Measurements from ENCODE around the gene PLVAP. TPM values are rescaled to one million over a fixed set of nuclear protein-coding genes. Genes with fewer than 3 reads are reported as not detected.

The PLVAP gene
- total and polyA plus RNA-seq, 2 experiments from 2014 or later: not detected

GRCh38 chr19:17328517-17329365 lies 48.4 kb downstream of the PLVAP start (continued):
- TF ChIP-seq ZNF462 (CRISPR knock-in tag; IDR thresholded peaks at IDR 0.05) (no peak), REST (IDR thresholded peaks at IDR 0.05; ENCODE audit: unreplicated experiment) (no peak), ZNF114 (CRISPR knock-in tag; IDR thresholded peaks at IDR 0.05) (no peak), POLR2AphosphoS5 (IDR thresholded peaks at IDR 0.05; ENCODE audit: low read depth) (0 out of 2 replicates have a peak, but pooled peaks have one; percentile 35), EZH2 (IDR thresholded peaks at IDR 0.05; ENCODE audit: low read depth, unreplicated experiment) (no peak), CTCF (conservative IDR thresholded peaks at IDR 0.05; ENCODE audit: low read depth in 2 of 2) (peak in 1 of 2 experiments; percentile 46; a peak in 2 of 4 replicates), STAT1 (IDR thresholded peaks at IDR 0.05; ENCODE audit: unreplicated experiment) (no peak), EZH2phosphoT487 (IDR thresholded peaks at IDR 0.05; ENCODE audit: unreplicated experiment) (no peak), NANOG (IDR thresholded peaks at IDR 0.05; ENCODE audit: borderline replicate concordance) (no peak), ZNF331 (CRISPR knock-in tag; IDR thresholded peaks at IDR 0.05; ENCODE audit: low read depth) (no peak), ETS1 (IDR thresholded peaks at IDR 0.05) (no peak)
